Posterior cingulate gyrus (tissue), 11 donors: ENCODE data around the gene CNPY2.
"Not testable (repeated sequence)": the region's sequence is repeated elsewhere in the genome, so short reads cannot be mapped to it uniquely, and the experiment has no call there.

ENCODE experiments used
- DNase-seq, 10 donors: peaks; one replicate each; pipeline versions ENCODE4 v3.0.0 to v3.0.0-alpha.2; 2020 to 2021; ENCODE audit warnings: mixed read lengths in 3 of 10
- intact Hi-C: fragments of 100-400 bp; cut with DNase I; formaldehyde crosslinking; loops from one replicate; pipeline ENCODE4 v1.15.1; 2023

Gene CNPY2

GRCh38 chr12:56262955-56263354 lies 52.8 kb downstream of the CNPY2 start:
- DNase-seq, intact Hi-C loops: not testable (repeated sequence)

GRCh38 chr12:56261503-56262232 lies 54.1 kb downstream of the CNPY2 start:
- intact Hi-C loops, result no loop called here

GRCh38 chr12:56260921-56261320 lies 54.9 kb downstream of the CNPY2 start:
- intact Hi-C loops, result no loop called here
- peak in 1 of 10 donors; percentile 25 for DNase-seq

More at GRCh38 chr12:56261503-56262232, 54.1 kb downstream of the CNPY2 start:
- DNase-seq, result no peak

- DNase-seq, result peak in 1 of 10 donors; percentile 59
- intact Hi-C loops, result no loop called here
Measured at GRCh38 chr12:56260380-56260779, 55.4 kb downstream of the CNPY2 start.
